ENCODE measurements around the gene HEPH. TPM values are rescaled to one million over a fixed set of nuclear protein-coding genes. Genes with fewer than 3 reads are reported as not detected.

Gene HEPH
- polyA plus RNA-seq, 2 of the 4 experiments (the other 2 are of a cell fraction), result not detected

GRCh38 chrX:66150163-66150562 lies 13.9 kb upstream of the HEPH start:
- ChIA-PET POLR2A (no interaction called here), CTCF (no interaction called here)
- no peak overlapping the region for H3K4me2 ChIP-seq
- no peak for DNase-seq (ENCODE audit: low read depth in 1 of 2, low spot score in 1 of 2)
- no peak overlapping the region for H3K4me3 ChIP-seq
- H3K4me1 ChIP-seq, result no peaks in the 10 kb centered on the region
- no peak for TF ChIP-seq MAZ (IDR thresholded peaks at IDR 0.05; ENCODE audit: borderline replicate concordance, low read depth, low read length)
- no peak for TF ChIP-seq RARB (CRISPR knock-in tag; IDR thresholded peaks at IDR 0.05)
- TF ChIP-seq USF2 (IDR thresholded peaks at IDR 0.05), result no peak
- no peak overlapping the region for H3K27ac ChIP-seq
- no peak for FAIRE-seq
- ATAC-seq, result no peak
- H3K9me3 ChIP-seq, result no peaks in the 10 kb centered on the region

- DNase-seq (ENCODE audit: low read depth in 1 of 2, low spot score in 1 of 2) (no peak), FAIRE-seq (no peak), ATAC-seq (no peak)
- no peak overlapping the region for H3K27ac ChIP-seq
- WGBS (ENCODE audit: missing lambda C conversion rate), result 0% methylated on average over 2 of the region's 2 CpGs
- no peaks in the 10 kb centered on the region for H3K4me1 ChIP-seq
- no peak overlapping the region for H3K4me2 ChIP-seq
- no peaks in the 10 kb centered on the region for H3K9me3 ChIP-seq
- POLR2A ChIA-PET, result no interaction called here
- CTCF ChIA-PET, result no interaction called here
- TF ChIP-seq ZFP36 (IDR thresholded peaks at IDR 0.05; ENCODE audit: borderline replicate concordance, partially characterized antibody), result no peak
- TF ChIP-seq RARB (CRISPR knock-in tag; IDR thresholded peaks at IDR 0.05), result no peak
- no peak overlapping the region for H3K4me3 ChIP-seq
These were observed 1.7 kb upstream of the HEPH start for GRCh38 chrX:66162331-66162822.

GRCh38 chrX:66163447-66163846 lies 600 bp upstream of the HEPH start:
- H3K4me1 ChIP-seq, result no peaks in the 10 kb centered on the region
- H3K4me3 ChIP-seq, result no peak overlapping the region
- ChIA-PET POLR2A (no interaction called here), CTCF (no interaction called here)
- H3K9me3 ChIP-seq, result no peaks in the 10 kb centered on the region
- FAIRE-seq, result peak; percentile 18
- no peak overlapping the region for H3K4me2 ChIP-seq
- 0% methylated on average over 1 of the region's 1 CpG for WGBS (ENCODE audit: missing lambda C conversion rate)
- DNase-seq (ENCODE audit: low read depth in 1 of 2, low spot score in 1 of 2), result no peak
- H3K27ac ChIP-seq, result no peak overlapping the region
- no peak for ATAC-seq
- no peak for TF ChIP-seq JUNB (IDR thresholded peaks at IDR 0.05)
- TF ChIP-seq HEYL (CRISPR knock-in tag; IDR thresholded peaks at IDR 0.05), result no peak
- no peak for TF ChIP-seq RFX5 (IDR thresholded peaks at IDR 0.05)
- TF ChIP-seq HES2 (IDR thresholded peaks at IDR 0.05), result no peak
- TF ChIP-seq EHMT2 (IDR thresholded peaks at IDR 0.05; ENCODE audit: low read depth), result no peak
- TF ChIP-seq FOSL2 (IDR thresholded peaks at IDR 0.05), result no peak
- no peak for TF ChIP-seq FOSL2 (CRISPR knock-in tag; IDR thresholded peaks at IDR 0.05)
- TF ChIP-seq SREBF2 (IDR thresholded peaks at IDR 0.05), result no peak
- no peak for TF ChIP-seq FOXS1 (CRISPR knock-in tag; IDR thresholded peaks at IDR 0.05)
- no peak for TF ChIP-seq HOXB5 (CRISPR knock-in tag; IDR thresholded peaks at IDR 0.05)
- TF ChIP-seq USF2 (IDR thresholded peaks at IDR 0.05), result no peak
- TF ChIP-seq JUN (IDR thresholded peaks at IDR 0.05), result no peak
- TF ChIP-seq CBX2 (IDR thresholded peaks at IDR 0.05; ENCODE audit: borderline replicate concordance, low read depth), result no peak
- TF ChIP-seq CBX8 (IDR thresholded peaks at IDR 0.05), result no peak
- TF ChIP-seq KDM5A (IDR thresholded peaks at IDR 0.05), result no peak

GRCh38 chrX:66164470-66164869 lies 423 bp downstream of the HEPH start:
- DNase-seq (ENCODE audit: low read depth in 1 of 2, low spot score in 1 of 2) (no peak), FAIRE-seq (peak; percentile 61), ATAC-seq (no peak)
- Histone ChIP-seq H3K4me1 (no peaks in the 10 kb centered on the region), H3K9me3 (no peaks in the 10 kb centered on the region), H3K4me3 (no peak overlapping the region), H3K27ac (no peak overlapping the region), H3K4me2 (no peak overlapping the region)
- ChIA-PET CTCF (no interaction called here), POLR2A (no interaction called here)
- 0% methylated on average over 3 of the region's 3 CpGs for WGBS (ENCODE audit: missing lambda C conversion rate)
- TF ChIP-seq NFE2L2 (conservative IDR thresholded peaks at IDR 0.05; ENCODE audit: low read length) (no peak), MYC (IDR thresholded peaks at IDR 0.05; ENCODE audit: borderline replicate concordance, low read length) (no peak), EHMT2 (IDR thresholded peaks at IDR 0.05; ENCODE audit: low read depth) (no peak), E2F6 (IDR thresholded peaks at IDR 0.05; ENCODE audit: borderline replicate concordance, low read depth) (no peak), TP53 (CRISPR knock-in tag; IDR thresholded peaks at IDR 0.05) (no peak)

Data from A549 (cell line).